SK-N-SH (cell line): Measurements from ENCODE around the gene SMIM24.

Source experiments
- ELF1 ChIP-seq: IDR thresholded peaks from 2 replicates; pipeline ENCODE4 v1.4.0; 2012
- EP300 ChIP-seq, 2 experiments: IDR thresholded peaks; 2 replicates each; pipeline versions ENCODE4 v1.4.0 to v1.6.1; 2012; ENCODE audit warnings: borderline replicate concordance in 1 of 2, low read depth in 1 of 2, low read length in 1 of 2
- FOXM1 ChIP-seq: IDR thresholded peaks from 2 replicates; pipeline ENCODE4 v1.4.0; 2012; ENCODE audit warnings: low read depth, mild to moderate bottlenecking
- GABPA ChIP-seq: IDR thresholded peaks from 2 replicates; pipeline ENCODE4 v1.4.0; 2012; ENCODE audit warnings: low read depth, mild to moderate bottlenecking
- YY1 ChIP-seq: IDR thresholded peaks from 2 replicates; pipeline ENCODE4 v1.4.0; 2012; ENCODE audit warnings: low read depth, mild to moderate bottlenecking
- TF ChIP-seq, protein P1 (sequence below): fragments of 200-600 bp; sonication (generic); IDR thresholded peaks from 2 replicates; pipeline ENCODE4 v1.6.1; 2017; ENCODE audit warnings: antibody characterized with exemption, mild to moderate bottlenecking, moderate library complexity
- TF ChIP-seq, protein P2 (sequence below): IDR thresholded peaks from 2 replicates; pipeline ENCODE4 v1.6.1; 2012; ENCODE audit warnings: mild to moderate bottlenecking, low read depth, low read length, moderate library complexity
- TF ChIP-seq, protein P3 (sequence below): IDR thresholded peaks from 2 replicates; pipeline ENCODE4 v1.4.0; 2012; ENCODE audit warnings: low read depth, borderline replicate concordance

DNA sequence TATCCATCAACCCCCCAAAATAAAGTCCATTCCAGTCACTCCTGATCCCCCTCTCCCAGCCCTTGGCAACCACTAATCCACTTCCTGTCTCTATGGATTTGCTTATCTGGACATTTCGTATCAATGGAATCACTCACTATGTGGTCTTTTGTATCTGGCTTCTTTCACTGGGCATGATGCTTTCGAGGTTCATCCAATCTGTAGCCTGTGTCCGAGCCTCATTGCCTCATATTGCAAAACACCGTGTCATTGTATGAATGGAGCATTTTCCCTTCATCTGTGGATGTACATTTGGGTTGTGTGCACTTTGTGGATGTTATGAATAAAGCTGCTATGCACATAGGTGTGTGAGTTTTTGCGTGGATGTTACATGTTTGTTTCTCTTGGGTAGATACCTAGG is 24.4 kb upstream of the SMIM24 start:
- TF ChIP-seq GABPA (no peak), ELF1 (no peak), EP300 (IDR thresholded peaks at IDR 0.05; ENCODE audit: borderline replicate concordance in 1 of 2, low read depth in 1 of 2, low read length in 1 of 2) (no peak), FOXM1 (no peak), YY1 (no peak)
- TF ChIP-seq, protein P1, sequence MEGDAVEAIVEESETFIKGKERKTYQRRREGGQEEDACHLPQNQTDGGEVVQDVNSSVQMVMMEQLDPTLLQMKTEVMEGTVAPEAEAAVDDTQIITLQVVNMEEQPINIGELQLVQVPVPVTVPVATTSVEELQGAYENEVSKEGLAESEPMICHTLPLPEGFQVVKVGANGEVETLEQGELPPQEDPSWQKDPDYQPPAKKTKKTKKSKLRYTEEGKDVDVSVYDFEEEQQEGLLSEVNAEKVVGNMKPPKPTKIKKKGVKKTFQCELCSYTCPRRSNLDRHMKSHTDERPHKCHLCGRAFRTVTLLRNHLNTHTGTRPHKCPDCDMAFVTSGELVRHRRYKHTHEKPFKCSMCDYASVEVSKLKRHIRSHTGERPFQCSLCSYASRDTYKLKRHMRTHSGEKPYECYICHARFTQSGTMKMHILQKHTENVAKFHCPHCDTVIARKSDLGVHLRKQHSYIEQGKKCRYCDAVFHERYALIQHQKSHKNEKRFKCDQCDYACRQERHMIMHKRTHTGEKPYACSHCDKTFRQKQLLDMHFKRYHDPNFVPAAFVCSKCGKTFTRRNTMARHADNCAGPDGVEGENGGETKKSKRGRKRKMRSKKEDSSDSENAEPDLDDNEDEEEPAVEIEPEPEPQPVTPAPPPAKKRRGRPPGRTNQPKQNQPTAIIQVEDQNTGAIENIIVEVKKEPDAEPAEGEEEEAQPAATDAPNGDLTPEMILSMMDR: no peak
- TF ChIP-seq, protein P2, sequence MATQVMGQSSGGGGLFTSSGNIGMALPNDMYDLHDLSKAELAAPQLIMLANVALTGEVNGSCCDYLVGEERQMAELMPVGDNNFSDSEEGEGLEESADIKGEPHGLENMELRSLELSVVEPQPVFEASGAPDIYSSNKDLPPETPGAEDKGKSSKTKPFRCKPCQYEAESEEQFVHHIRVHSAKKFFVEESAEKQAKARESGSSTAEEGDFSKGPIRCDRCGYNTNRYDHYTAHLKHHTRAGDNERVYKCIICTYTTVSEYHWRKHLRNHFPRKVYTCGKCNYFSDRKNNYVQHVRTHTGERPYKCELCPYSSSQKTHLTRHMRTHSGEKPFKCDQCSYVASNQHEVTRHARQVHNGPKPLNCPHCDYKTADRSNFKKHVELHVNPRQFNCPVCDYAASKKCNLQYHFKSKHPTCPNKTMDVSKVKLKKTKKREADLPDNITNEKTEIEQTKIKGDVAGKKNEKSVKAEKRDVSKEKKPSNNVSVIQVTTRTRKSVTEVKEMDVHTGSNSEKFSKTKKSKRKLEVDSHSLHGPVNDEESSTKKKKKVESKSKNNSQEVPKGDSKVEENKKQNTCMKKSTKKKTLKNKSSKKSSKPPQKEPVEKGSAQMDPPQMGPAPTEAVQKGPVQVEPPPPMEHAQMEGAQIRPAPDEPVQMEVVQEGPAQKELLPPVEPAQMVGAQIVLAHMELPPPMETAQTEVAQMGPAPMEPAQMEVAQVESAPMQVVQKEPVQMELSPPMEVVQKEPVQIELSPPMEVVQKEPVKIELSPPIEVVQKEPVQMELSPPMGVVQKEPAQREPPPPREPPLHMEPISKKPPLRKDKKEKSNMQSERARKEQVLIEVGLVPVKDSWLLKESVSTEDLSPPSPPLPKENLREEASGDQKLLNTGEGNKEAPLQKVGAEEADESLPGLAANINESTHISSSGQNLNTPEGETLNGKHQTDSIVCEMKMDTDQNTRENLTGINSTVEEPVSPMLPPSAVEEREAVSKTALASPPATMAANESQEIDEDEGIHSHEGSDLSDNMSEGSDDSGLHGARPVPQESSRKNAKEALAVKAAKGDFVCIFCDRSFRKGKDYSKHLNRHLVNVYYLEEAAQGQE: no peak
- TF ChIP-seq, protein P3, sequence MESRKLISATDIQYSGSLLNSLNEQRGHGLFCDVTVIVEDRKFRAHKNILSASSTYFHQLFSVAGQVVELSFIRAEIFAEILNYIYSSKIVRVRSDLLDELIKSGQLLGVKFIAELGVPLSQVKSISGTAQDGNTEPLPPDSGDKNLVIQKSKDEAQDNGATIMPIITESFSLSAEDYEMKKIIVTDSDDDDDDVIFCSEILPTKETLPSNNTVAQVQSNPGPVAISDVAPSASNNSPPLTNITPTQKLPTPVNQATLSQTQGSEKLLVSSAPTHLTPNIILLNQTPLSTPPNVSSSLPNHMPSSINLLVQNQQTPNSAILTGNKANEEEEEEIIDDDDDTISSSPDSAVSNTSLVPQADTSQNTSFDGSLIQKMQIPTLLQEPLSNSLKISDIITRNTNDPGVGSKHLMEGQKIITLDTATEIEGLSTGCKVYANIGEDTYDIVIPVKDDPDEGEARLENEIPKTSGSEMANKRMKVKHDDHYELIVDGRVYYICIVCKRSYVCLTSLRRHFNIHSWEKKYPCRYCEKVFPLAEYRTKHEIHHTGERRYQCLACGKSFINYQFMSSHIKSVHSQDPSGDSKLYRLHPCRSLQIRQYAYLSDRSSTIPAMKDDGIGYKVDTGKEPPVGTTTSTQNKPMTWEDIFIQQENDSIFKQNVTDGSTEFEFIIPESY: no peak
